IMR-90 (cell line): Measurements from ENCODE around the gene RTCA. TPM values are rescaled to one million over a fixed set of nuclear protein-coding genes. Genes with fewer than 3 reads are reported as not detected.

Experiments
- ATAC-seq: fragments of 200-7000 bp; cut with Tn5 transposase; 2 replicates; pipeline ENCODE4 v1.9.1; 2020; ENCODE audit warnings: low read depth, mild to moderate bottlenecking, moderate library complexity
- BruUV-seq: library from RNA; stranded (reverse); fragments of 400-500 nt; replicated peaks from 2 replicates; lab custom pipeline; 2021; lab: Mats Ljungman, UMichigan
- CTCF ChIA-PET: fragments of 300-600 bp; formaldehyde crosslinking; extraction: SDS; loops from one replicate; lab custom pipeline; 2021; ENCODE audit warnings: antibody characterized with exemption; lab: Yijun Ruan, JAX
- POLR2A ChIA-PET: fragments of 300-600 bp; sonication (Branson Sonifier 250); formaldehyde crosslinking; loops from one replicate; lab custom pipeline; 2022; ENCODE audit warnings: antibody characterized with exemption; ENCODE audit not compliant: unreplicated experiment; lab: Charles Lee
- DNase-seq: peaks from one replicate; pipeline ENCODE4 v3.0.0; 2013
- H2AFZ ChIP-seq: replicated peaks from 2 replicates; pipeline ENCODE3; 2013; ENCODE audit warnings: low read length, mild to moderate bottlenecking; ENCODE audit not compliant: poor library complexity
- H2AK5ac ChIP-seq: 2 replicates; pipeline ENCODE4 v1.6.1; 2013; ENCODE audit warnings: low read depth, low read length, inconsistent platforms
- H2AK9ac ChIP-seq: replicated peaks from 2 replicates; pipeline ENCODE3; 2013; ENCODE audit warnings: mild to moderate bottlenecking, low read depth, low read length, moderate library complexity; ENCODE audit not compliant: poor library complexity
- H2BK120ac ChIP-seq: 2 replicates; pipeline ENCODE4 v1.6.1; 2013; ENCODE audit warnings: low read depth, low read length, inconsistent platforms
- H2BK15ac ChIP-seq: 3 replicates; pipeline ENCODE4 v1.6.1; 2013; ENCODE audit warnings: low read depth, low read length, inconsistent platforms
- H2BK20ac ChIP-seq: 2 replicates; pipeline ENCODE4 v1.6.1; 2013; ENCODE audit warnings: low read depth, mild to moderate bottlenecking, inconsistent platforms, low read length, moderate library complexity
- H2BK5ac ChIP-seq: 2 replicates; pipeline ENCODE4 v1.6.1; 2013; ENCODE audit warnings: mild to moderate bottlenecking, low read depth, low read length, inconsistent platforms; ENCODE audit not compliant: poor library complexity, severe bottlenecking
- H3K14ac ChIP-seq: replicated peaks from 2 replicates; pipeline ENCODE4 v1.6.1; 2013; ENCODE audit warnings: low read depth, low read length, inconsistent platforms
- H3K18ac ChIP-seq: 2 replicates; pipeline ENCODE4 v1.6.1; 2013; ENCODE audit warnings: low read depth, low read length, control low read depth
- H3K23ac ChIP-seq: 2 replicates; pipeline ENCODE4 v1.6.1; 2013; ENCODE audit warnings: low read depth, low read length, inconsistent platforms
- H3K27ac ChIP-seq: 2 replicates; pipeline ENCODE4 v1.5.1; 2013; ENCODE audit warnings: mild to moderate bottlenecking, control low read depth, low read length; ENCODE audit not compliant: insufficient read depth
- H3K27me3 ChIP-seq: 2 replicates; pipeline ENCODE4 v1.6.1; 2013; ENCODE audit warnings: low read length; ENCODE audit not compliant: control insufficient read depth, insufficient read depth
- H3K36me3 ChIP-seq: 2 replicates; pipeline ENCODE4 v1.6.1; 2013; ENCODE audit warnings: low read length, mixed read lengths; ENCODE audit not compliant: control insufficient read depth, insufficient read depth
- H3K4ac ChIP-seq: 2 replicates; pipeline ENCODE4 v1.6.1; 2013; ENCODE audit warnings: low read depth, low read length, inconsistent platforms
- H3K4me1 ChIP-seq: 2 replicates; pipeline ENCODE4 v1.6.1; 2013; ENCODE audit warnings: low read length, mixed read lengths; ENCODE audit not compliant: control insufficient read depth, insufficient read depth
- H3K4me2 ChIP-seq: 2 replicates; pipeline ENCODE4 v1.6.1; 2013; ENCODE audit warnings: low read depth, mild to moderate bottlenecking, control low read depth, low read length, moderate library complexity
- H3K4me3 ChIP-seq: 2 replicates; pipeline ENCODE4 v1.5.1; 2013; ENCODE audit warnings: low read depth, mild to moderate bottlenecking, control low read depth, low read length, moderate library complexity; ENCODE audit not compliant: insufficient read depth
- H3K56ac ChIP-seq: 2 replicates; pipeline ENCODE4 v1.6.1; 2013; ENCODE audit warnings: low read length, inconsistent platforms; ENCODE audit not compliant: insufficient read depth; ENCODE audit errors: extremely low read depth
- H3K79me1 ChIP-seq, 2 experiments: 2 replicates each; pipeline ENCODE4 v1.6.1; 2013; ENCODE audit warnings: low read length in 2 of 2, inconsistent platforms in 1 of 2, low read depth in 1 of 2
- H3K9ac ChIP-seq: 2 replicates; pipeline ENCODE4 v1.6.1; 2013; ENCODE audit warnings: low read depth, low read length, control low read depth
- H3K9me1 ChIP-seq: 2 replicates; pipeline ENCODE4 v1.6.1; 2013; ENCODE audit warnings: low read length, inconsistent platforms; ENCODE audit not compliant: insufficient read depth
- H3K9me3 ChIP-seq: 2 replicates; pipeline ENCODE4 v1.6.1; 2013; ENCODE audit warnings: low read length; ENCODE audit not compliant: control insufficient read depth, insufficient read depth
- H4K20me1 ChIP-seq: 2 replicates; pipeline ENCODE4 v1.6.1; 2013; ENCODE audit warnings: low read length, inconsistent platforms; ENCODE audit not compliant: insufficient read depth
- H4K5ac ChIP-seq: 2 replicates; pipeline ENCODE4 v1.6.1; 2013; ENCODE audit warnings: mild to moderate bottlenecking, low read depth, low read length, control low read depth
- H4K8ac ChIP-seq, 2 experiments: 2 replicates each; pipeline ENCODE4 v1.6.1; 2013; ENCODE audit warnings: low read depth in 2 of 2, low read length in 2 of 2, control low read depth in 1 of 2, inconsistent platforms in 1 of 2
- H4K91ac ChIP-seq: 2 replicates; pipeline ENCODE4 v1.6.1; 2013; ENCODE audit warnings: low read depth, low read length, inconsistent platforms; ENCODE audit not compliant: insufficient read depth
- BHLHE40 ChIP-seq: fragments of 150-350 bp; IDR thresholded peaks from 2 replicates; pipeline ENCODE4 v1.6.1; 2016; ENCODE audit warnings: mild to moderate bottlenecking, low read depth, low read length
- CEBPB ChIP-seq: IDR thresholded peaks from 2 replicates; pipeline ENCODE4 v1.6.1; 2012; ENCODE audit warnings: low read depth, low read length, improper control_type of control experiment
- FOS ChIP-seq: fragments of 150-350 bp; IDR thresholded peaks from 2 replicates; pipeline ENCODE4 v1.6.1; 2016; ENCODE audit warnings: low read depth, low read length
- MAFK ChIP-seq: IDR thresholded peaks from 2 replicates; pipeline ENCODE4 v1.6.1; 2012; ENCODE audit warnings: low read depth, low read length, improper control_type of control experiment
- MAZ ChIP-seq: IDR thresholded peaks from 2 replicates; pipeline ENCODE4 v1.6.1; 2012; ENCODE audit warnings: low read depth, mild to moderate bottlenecking, low read length, improper control_type of control experiment, moderate library complexity, borderline replicate concordance
- MXI1 ChIP-seq: IDR thresholded peaks from 2 replicates; pipeline ENCODE4 v1.6.1; 2012; ENCODE audit warnings: low read depth, mild to moderate bottlenecking, low read length, moderate library complexity, borderline replicate concordance
- NFE2L2 ChIP-seq: fragments of 150-350 bp; IDR thresholded peaks from 2 replicates; pipeline ENCODE4 v1.6.1; 2016; ENCODE audit warnings: low read depth, mild to moderate bottlenecking, low read length
- POLR2A ChIP-seq: IDR thresholded peaks from 2 replicates; pipeline ENCODE4 v1.6.1; 2012; ENCODE audit warnings: mild to moderate bottlenecking, low read depth, low read length
- RAD21 ChIP-seq: IDR thresholded peaks from 2 replicates; pipeline ENCODE4 v1.6.1; 2012; ENCODE audit warnings: low read length, improper control_type of control experiment
- RCOR1 ChIP-seq: IDR thresholded peaks from 2 replicates; pipeline ENCODE4 v1.6.1; 2012; ENCODE audit warnings: mild to moderate bottlenecking, low read length, improper control_type of control experiment; ENCODE audit not compliant: insufficient replicate concordance
- RFX5 ChIP-seq: IDR thresholded peaks from 2 replicates; pipeline ENCODE4 v1.8.0; 2012; ENCODE audit warnings: low read depth, mild to moderate bottlenecking, low read length, moderate library complexity
- SMC3 ChIP-seq: fragments of 150-350 bp; IDR thresholded peaks from 2 replicates; pipeline ENCODE4 v1.6.1; 2016; ENCODE audit warnings: low read depth, mild to moderate bottlenecking, antibody characterized with exemption, low read length, moderate library complexity
- dilution Hi-C: fragments of 300-500 bp; cut with HindIII; formaldehyde crosslinking; loops from one replicate; pipeline ENCODE4 v1.14.3; 2018; ENCODE audit warnings: low sequenced_read_pairs; ENCODE audit not compliant: unreplicated experiment
- in situ Hi-C: fragments of 300-500 bp; cut with MboI; formaldehyde crosslinking; loops from 3 replicates; pipeline ENCODE4 v1.14.3; 2019; ENCODE audit warnings: low sequenced_read_pairs, inconsistent platforms, mixed read lengths
- intact Hi-C: fragments of 100-400 bp; cut with micrococcal nuclease; formaldehyde crosslinking; loops from 2 replicates; pipeline ENCODE4 v1.10.0; 2022
- polyA plus RNA-seq, 3 experiments: library from polyadenylated mRNA; depleted of rRNA; stranded (reverse); fragments of >200 nt; gene quantifications; 2 replicates each; pipeline ENCODE4 v1.2.3, GENCODE V29; 2012; ENCODE audit warnings: low replicate concordance in 1 of 3
- total RNA-seq: library from RNA; depleted of rRNA; stranded (reverse); fragments of >200 nt; gene quantifications from 2 replicates; pipeline ENCODE4 v1.2.3, GENCODE V29; 2012
- TF ChIP-seq, protein P1 (sequence below): fragments of 150-350 bp; IDR thresholded peaks from 2 replicates; pipeline ENCODE4 v1.6.1; 2016; ENCODE audit warnings: low read depth, mild to moderate bottlenecking, low read length, moderate library complexity, borderline replicate concordance
- TF ChIP-seq, protein P2 (sequence below): fragments of 150-350 bp; IDR thresholded peaks from 2 replicates; pipeline ENCODE4 v1.6.1; 2017; ENCODE audit warnings: mild to moderate bottlenecking, antibody characterized with exemption, low read length, low read depth

RTCA gene
- total and polyA plus RNA-seq, 2 of the 4 experiments (the other 2 are of a cell fraction) = 26.9 to 29.6 TPM

DNA sequence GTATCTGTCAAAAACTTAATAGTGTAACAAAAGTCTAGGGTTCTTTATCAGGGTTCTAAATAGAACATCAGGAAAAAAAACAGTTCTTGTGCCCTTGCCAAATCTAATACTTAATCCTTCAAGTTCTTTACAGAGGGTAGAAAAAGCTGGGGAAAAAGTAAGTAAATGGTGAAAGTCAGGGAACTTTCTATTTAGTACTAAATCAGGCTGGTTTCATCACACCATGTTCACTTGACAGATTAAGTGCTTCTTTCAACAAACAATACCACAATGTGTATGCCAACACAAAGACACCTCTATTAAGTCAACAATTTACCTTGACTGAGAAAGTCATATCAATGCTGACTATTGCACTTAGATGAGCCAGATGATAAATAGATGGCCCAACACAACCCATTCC, 26.1 kb upstream of the RTCA start:
- H4K91ac ChIP-seq = no peak overlapping the region
- in situ Hi-C loops = no loop called here
- no peak overlapping the region for H4K5ac ChIP-seq
- H3K18ac ChIP-seq = no peak overlapping the region
- ChIA-PET POLR2A (interaction anchor here (0.6 kb wide), 1 partner anchor 64 kb away, joined by 3 read pairs; no protein-coding TSS in a partner anchor), CTCF (no interaction called here)
- intact Hi-C loops = loop anchor here (10.0 kb wide), 1 partner anchor 95 kb away; no protein-coding TSS in a partner anchor
- peaks cover 6% of the 10 kb centered on the region for H3K36me3 ChIP-seq
- DNase-seq (no peak), ATAC-seq (no peak)
- H2AK5ac ChIP-seq = no peak overlapping the region
- no peak overlapping the region for H4K8ac ChIP-seq
- no peaks in the 10 kb centered on the region for H3K27me3 ChIP-seq
- no peak overlapping the region for H2AK9ac ChIP-seq
- no peak overlapping the region for H2BK20ac ChIP-seq
- H2BK5ac ChIP-seq = no peak overlapping the region
- dilution Hi-C loops = no loop called here
- no peaks in the 10 kb centered on the region for H4K20me1 ChIP-seq
- peaks cover 5 to 34% of the 10 kb centered on the region in 2 experiments for H3K79me1 ChIP-seq
- H3K4me3 ChIP-seq = no peak overlapping the region
- no peak overlapping the region for H3K9ac ChIP-seq
- H3K56ac ChIP-seq = no peak overlapping the region
- H3K4me1 ChIP-seq = no peaks in the 10 kb centered on the region
- no peak overlapping the region for H3K4ac ChIP-seq
- H3K9me1 ChIP-seq = peaks cover 13% of the 10 kb centered on the region
- H3K27ac ChIP-seq = no peak overlapping the region
- H3K23ac ChIP-seq = no peak overlapping the region
- H2BK120ac ChIP-seq = no peak overlapping the region
- no TSS peak for BruUV-seq
- no peak overlapping the region for H3K4me2 ChIP-seq
- no peak overlapping the region for H2BK15ac ChIP-seq
- H2AFZ ChIP-seq = no peak overlapping the region
- H3K9me3 ChIP-seq = no peaks in the 10 kb centered on the region
- TF ChIP-seq SMC3 (no peak), RCOR1 (no peak), FOS (no peak), RFX5 (no peak), MAFK (no peak), MAZ (no peak), BHLHE40 (no peak), MXI1 (no peak), RAD21 (no peak), CEBPB (no peak), POLR2A (no peak), NFE2L2 (no peak)
- TF ChIP-seq, protein P1, sequence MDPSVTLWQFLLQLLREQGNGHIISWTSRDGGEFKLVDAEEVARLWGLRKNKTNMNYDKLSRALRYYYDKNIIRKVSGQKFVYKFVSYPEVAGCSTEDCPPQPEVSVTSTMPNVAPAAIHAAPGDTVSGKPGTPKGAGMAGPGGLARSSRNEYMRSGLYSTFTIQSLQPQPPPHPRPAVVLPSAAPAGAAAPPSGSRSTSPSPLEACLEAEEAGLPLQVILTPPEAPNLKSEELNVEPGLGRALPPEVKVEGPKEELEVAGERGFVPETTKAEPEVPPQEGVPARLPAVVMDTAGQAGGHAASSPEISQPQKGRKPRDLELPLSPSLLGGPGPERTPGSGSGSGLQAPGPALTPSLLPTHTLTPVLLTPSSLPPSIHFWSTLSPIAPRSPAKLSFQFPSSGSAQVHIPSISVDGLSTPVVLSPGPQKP = no peak
- TF ChIP-seq, protein P2, sequence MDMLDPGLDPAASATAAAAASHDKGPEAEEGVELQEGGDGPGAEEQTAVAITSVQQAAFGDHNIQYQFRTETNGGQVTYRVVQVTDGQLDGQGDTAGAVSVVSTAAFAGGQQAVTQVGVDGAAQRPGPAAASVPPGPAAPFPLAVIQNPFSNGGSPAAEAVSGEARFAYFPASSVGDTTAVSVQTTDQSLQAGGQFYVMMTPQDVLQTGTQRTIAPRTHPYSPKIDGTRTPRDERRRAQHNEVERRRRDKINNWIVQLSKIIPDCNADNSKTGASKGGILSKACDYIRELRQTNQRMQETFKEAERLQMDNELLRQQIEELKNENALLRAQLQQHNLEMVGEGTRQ = no peak
- no peak overlapping the region for H3K14ac ChIP-seq
